A549 treated with Mapracorat at 1 μM for 4 hours (cell line): ENCODE results near the gene GOLGA6C. TPM values are rescaled to one million over a fixed set of nuclear protein-coding genes. Genes with fewer than 3 reads are reported as not detected.

Experiments used
- total RNA-seq: library from RNA; stranded (reverse); fragments of 200-300 nt; extraction: Qiagen RNA extraction; gene quantifications from 5 replicates; pipeline ENCODE4 v1.2.3, GENCODE V29; 2022

GOLGA6C gene, protein sequence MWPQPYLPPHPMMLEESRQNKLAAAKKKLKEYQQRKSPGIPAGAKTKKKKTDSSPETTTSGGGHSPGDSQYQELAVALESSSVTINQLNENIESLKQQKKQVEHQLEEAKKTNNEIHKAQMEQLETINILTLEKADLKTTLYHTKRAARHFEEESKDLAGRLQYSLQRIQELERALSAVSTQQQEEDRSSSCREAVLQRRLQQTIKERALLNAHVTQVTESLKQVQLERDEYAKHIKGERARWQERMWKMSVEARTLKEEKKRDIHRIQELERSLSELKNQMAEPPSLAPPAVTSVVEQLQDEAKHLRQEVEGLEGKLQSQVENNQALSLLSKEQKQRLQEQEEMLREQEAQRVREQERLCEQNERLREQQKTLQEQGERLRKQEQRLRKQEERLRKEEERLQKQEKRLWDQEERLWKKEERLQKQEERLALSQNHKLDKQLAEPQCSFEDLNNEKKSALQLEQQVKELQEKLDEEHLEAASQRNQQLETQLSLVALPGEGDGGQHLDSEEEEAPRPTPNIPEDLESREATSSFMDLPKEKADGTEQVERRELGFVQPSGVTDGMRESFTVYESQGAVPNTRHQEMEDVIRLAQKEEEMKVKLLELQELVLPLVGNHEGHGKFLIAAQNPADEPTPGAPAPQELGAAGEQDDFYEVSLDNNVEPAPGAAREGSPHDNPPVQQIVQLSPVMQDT
- 0.08 TPM in 1 of 5 replicates, not detected in the others for total RNA-seq

DNA sequence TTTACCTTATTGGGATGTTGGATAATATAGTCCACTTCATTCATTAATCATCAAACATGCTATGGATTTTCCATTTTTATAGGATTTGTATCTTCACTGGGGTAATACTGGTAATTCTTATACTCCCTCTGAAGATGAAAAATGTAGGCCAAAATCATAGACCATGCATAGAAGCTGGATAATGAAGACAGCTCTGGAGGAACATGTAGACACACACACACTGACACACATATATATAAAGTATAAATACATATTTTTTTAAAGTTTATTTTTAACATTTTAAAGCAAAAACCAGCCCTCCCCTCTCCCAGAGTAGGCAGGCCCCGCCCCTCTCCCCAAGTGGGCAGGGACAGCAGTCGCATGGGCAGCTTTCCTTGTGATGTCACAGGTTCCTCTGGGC is at the start of gene GOLGA6C:
Gene GOLGA6C (plus strand): TSS at position 301 of the 400 bp plus-strand sequence. CDS start 265 bp downstream, outside the sequence.

DNA sequence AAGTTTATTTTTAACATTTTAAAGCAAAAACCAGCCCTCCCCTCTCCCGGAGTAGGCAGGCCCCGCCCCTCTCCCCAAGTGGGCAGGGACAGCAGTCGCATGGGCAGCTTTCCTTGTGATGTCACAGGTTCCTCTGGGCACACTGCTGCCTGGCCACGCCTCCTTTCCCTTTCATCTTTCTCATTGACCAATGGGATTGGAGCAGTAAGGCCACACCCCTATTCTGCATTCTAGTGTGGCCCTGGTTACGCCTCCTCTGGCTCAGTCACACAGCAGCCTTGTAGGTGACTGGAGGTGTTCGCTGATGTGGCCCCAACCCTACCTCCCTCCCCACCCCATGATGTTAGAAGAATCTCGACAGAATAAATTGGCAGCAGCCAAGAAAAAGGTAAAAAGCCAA is 24.4 kb downstream of the GOLGA6C start, which contains the start of gene GOLGA6D:
Gene GOLGA6D (plus strand): TSS at position 264 of the 400 bp plus-strand sequence. CDS start 41 bp downstream, at position 305.

Other genes with a start within 250 kb of the GOLGA6C start
- gene PPCDC, start 234.7 kb upstream of the GOLGA6C start, total RNA-seq = 18.0 to 21.6 TPM (median 18.2 TPM) in 5 replicates
- gene C15orf39, start 56.5 kb upstream of the GOLGA6C start, total RNA-seq = 25.9 to 36.4 TPM (median 31.6 TPM) in 5 replicates
- 0.07 to 0.14 TPM in 2 of 5 replicates, not detected in the others for gene GOLGA6D, start 24.5 kb downstream of the GOLGA6C start, total RNA-seq
- 172 to 190 TPM (median 180 TPM) in 5 replicates for gene COMMD4, start 77.7 kb downstream of the GOLGA6C start, total RNA-seq
- gene NEIL1, start 88.7 kb downstream of the GOLGA6C start, total RNA-seq = 2.0 to 2.9 TPM (median 2.6 TPM) in 5 replicates
- gene MAN2C1, start 110.3 kb downstream of the GOLGA6C start, total RNA-seq = 65.7 to 99.7 TPM (median 78.1 TPM) in 5 replicates
- gene SIN3A, start 193.4 kb downstream of the GOLGA6C start, total RNA-seq = 24.8 to 32.2 TPM (median 28.8 TPM) in 5 replicates